NCI-H2171 treated with DMSO at 0.1 percent for 48 hours (cell line): ENCODE data around the gene SBK1.

Experiments
- DNase-seq: peaks from one replicate; lab custom pipeline; 2025; lab: John Stamatoyannopoulos, UW

Gene SBK1

GRCh38 chr16:28282045-28282444 lies 10.3 kb upstream of the SBK1 start:
- no peak for DNase-seq

DNA sequence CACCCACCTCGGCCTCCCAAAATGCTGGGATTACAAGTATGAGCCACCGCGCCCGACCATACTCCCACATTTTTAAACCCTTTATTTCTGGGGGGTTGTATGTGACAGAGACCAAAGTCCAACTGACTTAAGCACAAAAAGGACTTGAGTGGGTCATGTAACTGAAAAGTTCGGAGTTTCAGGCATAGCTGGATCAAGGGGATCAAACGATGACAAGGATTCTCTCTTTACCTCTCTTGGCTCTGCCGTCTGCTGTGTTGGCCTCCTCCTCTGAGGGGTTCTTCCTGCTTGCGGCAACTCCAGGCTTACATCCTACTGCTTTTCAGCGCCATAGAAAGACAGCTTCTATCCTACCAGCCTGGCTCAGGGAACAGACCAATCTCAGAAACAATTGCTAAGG lies 9.2 kb upstream of the SBK1 start:
- DNase-seq: no peak

- DNase-seq: no peak
Measured at GRCh38 chr16:28283798-28284577, 8.3 kb upstream of the SBK1 start.

- no peak for DNase-seq
Measured at GRCh38 chr16:28285649-28286048, 6.7 kb upstream of the SBK1 start.

GRCh38 chr16:28288114-28288513 lies 4.2 kb upstream of the SBK1 start:
- no peak for DNase-seq

DNA sequence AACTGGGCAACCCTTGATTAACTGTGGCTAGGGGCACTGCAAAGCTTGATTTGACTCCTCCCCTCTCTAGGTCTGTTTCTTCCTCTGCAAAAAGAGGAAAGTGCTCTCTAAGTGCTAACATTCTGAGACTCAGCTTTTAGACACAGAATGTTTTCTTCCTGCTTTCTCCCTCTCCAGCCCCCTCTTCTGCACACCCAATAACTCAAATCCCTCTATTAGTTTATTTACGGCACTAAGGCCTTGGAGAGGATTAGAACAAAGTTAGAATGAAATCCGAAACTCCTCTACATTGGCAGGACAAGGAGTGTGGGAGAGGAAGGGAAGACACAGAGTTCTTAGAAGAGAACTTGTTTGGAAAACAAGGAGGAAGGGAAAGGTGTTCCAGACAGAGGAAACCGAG lies 3.3 kb upstream of the SBK1 start:
- DNase-seq: no peak

GRCh38 chr16:28289939-28290858 lies 2.1 kb upstream of the SBK1 start:
- DNase-seq: no peak

- DNase-seq: no peak
Measured at GRCh38 chr16:28290859-28291254, 1.5 kb upstream of the SBK1 start.

GRCh38 chr16:28292731-28293600 lies 641 bp downstream of the SBK1 start:
- DNase-seq: peak; percentile 66

- no peak for DNase-seq
Measured at GRCh38 chr16:28293601-28293960, 1.3 kb downstream of the SBK1 start.

DNA sequence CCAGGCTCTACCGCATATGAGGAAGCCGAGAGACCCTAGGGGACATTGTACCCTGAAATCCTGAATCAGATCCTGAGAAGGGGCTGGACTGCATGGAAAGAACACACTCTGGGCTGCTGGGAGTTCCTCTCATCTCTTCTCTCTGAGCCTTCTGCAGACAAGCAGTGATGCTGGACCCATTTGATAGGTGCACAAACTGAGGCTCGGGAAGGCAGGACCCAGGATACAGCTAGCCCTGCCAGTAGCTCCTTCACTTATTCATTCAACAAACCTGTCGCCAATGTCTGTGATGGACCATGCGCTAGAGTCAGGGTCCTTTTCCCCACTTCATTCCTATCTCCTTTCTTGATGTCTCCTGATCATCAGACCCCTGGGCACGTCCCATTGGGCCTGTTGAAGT lies 1.9 kb downstream of the SBK1 start:
- no peak for DNase-seq

DNA sequence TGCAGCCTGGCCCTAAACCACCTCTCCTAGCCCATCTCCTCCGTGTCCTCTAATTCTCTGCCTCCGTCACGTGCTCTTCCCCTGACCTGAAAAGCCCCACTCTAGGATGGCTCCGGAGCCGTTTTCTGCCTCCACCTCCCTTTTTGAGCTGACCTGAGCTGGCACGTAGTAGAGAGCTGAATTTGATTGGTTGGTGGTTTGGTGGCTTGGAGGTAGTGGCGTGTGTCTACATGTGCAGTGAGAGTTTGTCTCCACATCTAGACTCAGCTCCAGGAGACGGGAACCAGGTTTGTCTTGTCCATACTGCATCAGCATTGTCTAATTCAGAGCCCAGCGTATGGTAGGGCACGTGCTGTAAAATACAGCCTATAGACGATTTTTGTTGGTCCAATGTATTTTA lies 3.0 kb downstream of the SBK1 start:
- DNase-seq: no peak

GRCh38 chr16:28297308-28297707 lies 5.0 kb downstream of the SBK1 start:
- no peak for DNase-seq

DNA sequence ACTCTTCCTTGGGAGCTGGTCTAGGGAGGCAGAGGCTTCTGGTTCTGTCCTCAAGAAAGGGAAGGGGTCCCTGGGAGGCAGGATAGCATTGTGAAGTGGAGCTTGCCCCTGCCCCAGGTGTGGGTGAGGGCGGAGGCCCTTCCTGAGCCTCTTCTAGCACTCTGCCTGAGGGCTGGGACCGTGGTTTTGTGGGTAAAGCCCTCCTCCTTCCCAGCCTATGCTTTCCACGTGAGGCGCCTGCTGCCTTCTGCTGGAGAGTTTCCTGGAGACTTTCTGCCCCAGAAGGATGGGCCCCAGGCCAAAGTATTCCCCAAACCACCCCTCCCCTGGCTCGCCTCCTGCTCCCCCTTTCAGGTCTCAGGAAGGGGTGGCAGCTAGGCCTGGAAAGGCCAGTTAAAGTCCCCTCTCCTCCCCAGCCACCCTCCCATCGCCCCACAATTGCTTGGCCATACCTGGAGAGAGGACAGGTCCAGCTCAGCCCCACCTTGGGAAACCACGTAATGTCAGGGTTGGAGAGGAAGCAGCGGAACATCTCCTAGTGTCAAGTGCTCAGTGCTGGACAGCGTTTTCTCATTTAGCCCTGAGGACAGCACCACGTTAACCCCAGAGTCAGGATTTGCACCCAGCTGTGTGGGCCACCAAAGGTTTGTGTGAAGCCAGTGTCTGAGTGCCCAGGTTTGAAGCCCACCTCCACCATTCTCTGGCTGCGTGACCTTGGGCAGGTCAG lies 5.6 kb downstream of the SBK1 start:
- no peak for DNase-seq

- no peak for DNase-seq
Measured at GRCh38 chr16:28298511-28298878, 6.2 kb downstream of the SBK1 start.

DNA sequence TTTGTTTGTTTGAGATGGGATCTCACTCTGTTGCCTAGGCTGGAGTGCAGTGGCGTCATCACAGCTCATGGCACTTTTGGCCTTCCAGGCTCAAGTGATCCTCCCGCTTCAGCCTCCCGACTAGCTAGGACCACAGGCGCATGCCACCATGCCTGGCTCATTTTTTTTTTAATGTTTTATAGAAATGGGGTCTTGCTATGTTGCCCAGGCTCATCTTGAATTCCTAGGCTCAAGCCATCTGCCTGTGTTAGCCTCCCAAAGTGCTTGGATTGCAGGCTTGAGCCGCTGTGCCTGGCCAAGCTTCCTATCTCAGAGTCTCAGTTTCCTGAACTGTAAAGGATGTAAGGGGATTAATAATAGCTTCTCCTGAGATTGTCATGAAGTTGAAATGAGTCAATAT lies 8.0 kb downstream of the SBK1 start:
- DNase-seq: no peak

DNA sequence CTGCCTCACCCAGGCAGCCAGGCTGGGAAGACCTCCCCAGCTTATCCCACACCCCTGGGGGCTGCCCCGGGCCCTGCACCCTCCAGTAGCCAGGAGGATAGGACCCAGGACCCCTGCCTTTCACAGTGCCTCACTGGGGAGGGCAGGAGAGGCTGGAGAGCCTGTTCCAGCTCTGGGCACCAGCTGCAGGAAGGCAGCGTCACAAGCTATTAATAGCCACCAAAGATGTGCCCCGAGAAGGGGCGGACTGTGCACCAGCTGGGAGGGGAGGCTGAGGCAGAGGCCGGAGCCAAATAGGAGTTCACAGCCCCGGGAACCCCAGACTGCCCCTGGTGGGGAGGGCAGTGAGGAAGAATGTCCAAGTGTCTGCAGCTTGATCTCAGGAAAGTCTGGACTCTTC lies 8.8 kb downstream of the SBK1 start:
- DNase-seq: no peak

- DNase-seq: no peak
Measured at GRCh38 chr16:28301620-28302019, 9.3 kb downstream of the SBK1 start.

DNA sequence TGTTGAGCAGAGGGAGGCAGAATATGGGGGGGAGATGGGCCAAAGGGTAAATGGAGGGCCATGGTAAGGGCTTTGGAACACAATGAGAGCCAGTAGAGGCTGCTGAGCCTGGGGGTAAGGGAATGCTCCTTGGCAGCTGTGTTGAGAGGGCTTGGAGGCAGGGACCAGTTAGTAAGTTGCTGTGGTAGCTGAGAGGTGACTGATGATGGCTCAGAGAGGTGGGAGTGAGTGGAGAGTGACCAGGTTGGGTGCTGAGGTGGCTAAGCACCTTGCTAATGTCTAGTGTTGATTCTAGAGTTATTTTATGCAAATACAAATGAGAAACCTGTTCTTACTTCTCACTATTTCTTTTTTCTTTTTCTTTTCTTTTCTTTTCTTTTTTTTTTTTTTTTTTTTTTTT lies 10.8 kb downstream of the SBK1 start:
- no peak for DNase-seq

DNA sequence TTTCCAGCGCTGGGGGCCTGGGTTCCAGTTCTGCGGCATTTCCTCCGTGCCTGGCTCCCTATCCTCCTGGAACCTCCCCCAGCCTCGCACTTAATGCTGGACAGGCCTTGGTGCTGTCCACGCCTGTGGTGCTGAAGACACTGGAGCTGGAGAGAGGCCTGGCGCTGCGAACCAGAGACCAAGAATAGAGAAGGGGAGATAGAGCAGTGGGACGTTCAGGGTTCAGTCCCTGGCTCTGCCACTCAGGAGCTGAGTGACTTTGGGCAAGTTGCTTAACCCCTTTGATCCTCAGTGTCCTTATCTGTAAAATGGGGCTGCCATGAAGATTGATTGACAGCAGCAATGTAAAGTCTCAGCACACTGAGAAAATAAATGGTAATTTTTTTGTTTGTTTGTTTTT lies 11.9 kb downstream of the SBK1 start:
- DNase-seq: no peak

GRCh38 chr16:28307936-28308335 lies 15.6 kb downstream of the SBK1 start:
- DNase-seq: no peak
